ENCODE results near the gene MNX1.
A peak's percentile ranks its signal among the peaks of the same experiment; 100 is the strongest.

MNX1 gene

GRCh38 chr7:156969972-156970420, 40.5 kb downstream of the MNX1 start:
- DNase-seq (ENCODE audit: low spot score), result peak; percentile 29

GRCh38 chr7:156968183-156968582, 42.3 kb downstream of the MNX1 start:
- no peak for DNase-seq (ENCODE audit: low spot score)

GRCh38 chr7:156966387-156966786, 44.1 kb downstream of the MNX1 start:
- DNase-seq (ENCODE audit: low spot score), result no peak

- no peak for DNase-seq (ENCODE audit: low spot score)
These were observed 45.5 kb downstream of the MNX1 start for GRCh38 chr7:156964971-156965370.

GRCh38 chr7:156963472-156963871, 47.0 kb downstream of the MNX1 start:
- DNase-seq (ENCODE audit: low spot score), result no peak

- no peak for DNase-seq (ENCODE audit: low spot score)
These were observed 47.6 kb downstream of the MNX1 start for GRCh38 chr7:156962897-156963296.

GRCh38 chr7:156962145-156962544, 48.3 kb downstream of the MNX1 start:
- DNase-seq (ENCODE audit: low spot score), result no peak

- DNase-seq (ENCODE audit: low spot score), result peak; percentile 67
These were observed 53.7 kb downstream of the MNX1 start for GRCh38 chr7:156956727-156957126.

GRCh38 chr7:156954941-156955340, 55.5 kb downstream of the MNX1 start:
- no peak for DNase-seq (ENCODE audit: low spot score)
